Activated T-helper 1 cell treated with anti-CD3 and anti-CD28 coated beads, Interleukin-12 subunit alpha, Interleukin-12 subunit beta, Interleukin-2, Interleukin-4 antibody, amounts not matched to agents 30 ng/mL and 10 ng/mL and 1 ng/mL, durations not matched to agents 14 hours and 24 hours and 36 hours (primary cell): Measurements from ENCODE around the gene FAM98A. TPM values are rescaled to one million over a fixed set of nuclear protein-coding genes. Genes with fewer than 3 reads are reported as not detected.

Source experiments
- DNase-seq: peaks from one replicate; pipeline ENCODE4 v3.0.0; 2021; ENCODE audit warnings: low spot score
- H3K27ac Mint-ChIP-seq: one replicate; pipeline ENCODE4 v1.8.0; 2021; ENCODE audit warnings: mild to moderate bottlenecking, mixed read lengths
- H3K27me3 Mint-ChIP-seq: one replicate; pipeline ENCODE4 v1.8.0; 2022; ENCODE audit warnings: mild to moderate bottlenecking, moderate library complexity, mixed read lengths; ENCODE audit not compliant: insufficient read depth
- H3K36me3 Mint-ChIP-seq: one replicate; pipeline ENCODE4 v1.8.0; 2021; ENCODE audit warnings: low read depth, mixed read lengths
- H3K4me1 Mint-ChIP-seq: one replicate; pipeline ENCODE4 v1.8.0; 2021; ENCODE audit warnings: low read depth, mixed read lengths
- H3K4me3 Mint-ChIP-seq: one replicate; pipeline ENCODE4 v1.8.0; 2021; ENCODE audit warnings: mild to moderate bottlenecking, moderate library complexity, mixed read lengths
- H3K9me3 Mint-ChIP-seq: one replicate; pipeline ENCODE4 v1.8.0; 2021; ENCODE audit warnings: mixed read lengths
- intact Hi-C: fragments of 100-400 bp; cut with micrococcal nuclease; formaldehyde crosslinking; loops from one replicate; pipeline ENCODE4 v1.15.1; 2024
- total RNA-seq: library from RNA; stranded (reverse); gene quantifications from 2 replicates; pipeline ENCODE4 v1.2.3, GENCODE V29; 2022

The FAM98A gene
- total RNA-seq, 1 donor from 2014 or later: 58.1 TPM

DNA sequence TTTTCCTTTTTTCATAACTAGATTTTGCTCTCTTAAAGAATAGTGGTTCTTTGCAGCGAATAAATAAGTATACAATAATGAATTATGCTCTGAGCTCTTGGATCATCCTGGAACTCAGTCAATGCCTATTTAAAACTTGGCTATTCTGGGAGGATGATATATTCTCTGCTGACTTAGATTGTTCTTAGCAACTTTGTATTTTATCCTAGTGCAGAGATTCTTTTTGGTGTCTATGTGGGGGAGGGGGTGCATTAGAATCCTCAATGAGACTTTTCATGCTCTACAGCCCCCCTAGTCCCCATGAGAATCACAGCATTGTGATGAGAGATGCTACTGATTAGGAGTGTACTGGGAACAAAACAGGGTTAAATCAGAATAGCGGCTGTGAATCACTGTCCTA, 8.8 kb upstream of the FAM98A start:
- intact Hi-C loops: no loop called here
- no peak overlapping the region for H3K27ac Mint-ChIP-seq

GRCh38 chr2:33607251-33607721, 8.2 kb upstream of the FAM98A start:
- DNase-seq: no peak
- intact Hi-C loops: no loop called here
- Mint-ChIP-seq H3K36me3 (no peaks in the 10 kb centered on the region), H3K27me3 (no peaks in the 10 kb centered on the region), H3K9me3 (no peaks in the 10 kb centered on the region), H3K4me3 (no peak overlapping the region), H3K4me1 (no peaks in the 10 kb centered on the region), H3K27ac (no peak overlapping the region)

More for the DNA sequence above, 8.8 kb upstream of the FAM98A start:
- no peaks in the 10 kb centered on the region for H3K36me3 Mint-ChIP-seq
- no peaks in the 10 kb centered on the region for H3K27me3 Mint-ChIP-seq
- H3K4me3 Mint-ChIP-seq: no peak overlapping the region
- no peaks in the 10 kb centered on the region for H3K9me3 Mint-ChIP-seq
- no peaks in the 10 kb centered on the region for H3K4me1 Mint-ChIP-seq
- no peak for DNase-seq

- Mint-ChIP-seq H3K4me1 (no peaks in the 10 kb centered on the region), H3K9me3 (no peaks in the 10 kb centered on the region), H3K36me3 (no peaks in the 10 kb centered on the region), H3K27me3 (no peaks in the 10 kb centered on the region), H3K27ac (no peak overlapping the region), H3K4me3 (no peak overlapping the region)
- intact Hi-C loops: no loop called here
- no peak for DNase-seq
Observed at GRCh38 chr2:33606622-33607021, 7.5 kb upstream of the FAM98A start.

DNA sequence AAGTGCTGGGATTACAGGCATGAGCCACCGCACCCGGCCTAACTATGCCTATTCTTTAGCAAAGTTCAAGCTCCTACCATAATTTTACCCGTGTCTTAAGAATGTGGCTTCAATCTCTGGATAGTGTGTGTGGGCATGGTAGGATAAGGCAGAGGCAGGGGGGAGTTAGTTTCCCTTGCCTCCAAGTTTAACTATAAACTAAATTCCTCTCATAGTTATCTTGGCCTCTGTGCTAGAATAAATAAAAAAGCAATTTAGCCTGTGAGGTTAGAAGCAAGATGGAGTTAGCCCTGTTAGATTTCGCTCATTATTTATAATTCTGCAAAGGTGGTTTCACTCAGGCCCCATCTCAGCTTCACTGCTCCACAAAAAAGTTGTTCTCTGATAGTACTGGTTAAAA, 7.0 kb upstream of the FAM98A start:
- DNase-seq: no peak
- Mint-ChIP-seq H3K9me3 (no peaks in the 10 kb centered on the region), H3K4me1 (no peaks in the 10 kb centered on the region), H3K27me3 (no peaks in the 10 kb centered on the region), H3K4me3 (no peak overlapping the region), H3K27ac (no peak overlapping the region), H3K36me3 (no peaks in the 10 kb centered on the region)
- intact Hi-C loops: no loop called here

- intact Hi-C loops: no loop called here
- no peak overlapping the region for H3K27ac Mint-ChIP-seq
- H3K4me3 Mint-ChIP-seq: no peak overlapping the region
- no peak for DNase-seq
- no peaks in the 10 kb centered on the region for H3K9me3 Mint-ChIP-seq
- no peaks in the 10 kb centered on the region for H3K36me3 Mint-ChIP-seq
- H3K4me1 Mint-ChIP-seq: peaks cover 1% of the 10 kb centered on the region
- no peaks in the 10 kb centered on the region for H3K27me3 Mint-ChIP-seq
Observed at GRCh38 chr2:33605056-33605455, 6.0 kb upstream of the FAM98A start.

- H3K9me3 Mint-ChIP-seq: no peaks in the 10 kb centered on the region
- no peak overlapping the region for H3K4me3 Mint-ChIP-seq
- no peaks in the 10 kb centered on the region for H3K27me3 Mint-ChIP-seq
- peaks cover 1% of the 10 kb centered on the region for H3K36me3 Mint-ChIP-seq
- intact Hi-C loops: no loop called here
- DNase-seq: no peak
- peaks cover 11% of the 10 kb centered on the region for H3K4me1 Mint-ChIP-seq
- no peak overlapping the region for H3K27ac Mint-ChIP-seq
Observed at GRCh38 chr2:33603416-33603815, 4.3 kb upstream of the FAM98A start.

- Mint-ChIP-seq H3K4me3 (no peak overlapping the region), H3K36me3 (peaks cover 3% of the 10 kb centered on the region), H3K27me3 (no peaks in the 10 kb centered on the region), H3K27ac (no peak overlapping the region), H3K4me1 (peaks cover 18% of the 10 kb centered on the region), H3K9me3 (no peaks in the 10 kb centered on the region)
- DNase-seq: no peak
- intact Hi-C loops: no loop called here
Observed at GRCh38 chr2:33602201-33602830, 3.2 kb upstream of the FAM98A start.

DNA sequence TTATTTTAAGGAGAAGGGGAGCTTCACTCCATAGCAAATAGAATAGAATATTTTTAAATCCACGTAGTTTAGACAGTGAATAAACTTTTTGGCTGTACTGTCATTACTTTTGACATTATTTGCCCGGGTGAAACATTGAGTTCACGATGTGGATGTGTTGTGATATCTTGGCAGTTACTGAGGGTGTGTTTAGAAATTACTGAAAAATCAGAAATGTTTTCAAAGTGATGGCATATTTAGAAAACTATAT, 769 bp upstream of the FAM98A start:
- intact Hi-C loops: loop anchor here (1.0 to 10.0 kb wide), 9 partner anchors 103 to 1537 kb away; partner anchors contain the start of genes BIRC6, LTBP1, SLC30A6 and SPAST
- Mint-ChIP-seq H3K9me3 (no peaks in the 10 kb centered on the region), H3K27ac (peak overlapping the region; percentile 94), H3K36me3 (peaks cover 7% of the 10 kb centered on the region), H3K4me1 (peaks cover 32% of the 10 kb centered on the region), H3K4me3 (peak overlapping the region; percentile 90), H3K27me3 (no peaks in the 10 kb centered on the region)
- no peak for DNase-seq

- Mint-ChIP-seq H3K36me3 (peaks cover 14% of the 10 kb centered on the region), H3K27me3 (no peaks in the 10 kb centered on the region), H3K4me1 (peaks cover 35% of the 10 kb centered on the region), H3K4me3 (peak overlapping the region; percentile 90), H3K27ac (peak overlapping the region; percentile 94), H3K9me3 (no peaks in the 10 kb centered on the region)
- intact Hi-C loops: loop anchor here (1.0 to 10.0 kb wide), 10 partner anchors 15 to 1535 kb away; partner anchors contain the start of genes BIRC6, LTBP1, SLC30A6 and SPAST
- DNase-seq: peak; percentile 44
Observed at GRCh38 chr2:33598561-33599174, 431 bp downstream of the FAM98A start.

DNA sequence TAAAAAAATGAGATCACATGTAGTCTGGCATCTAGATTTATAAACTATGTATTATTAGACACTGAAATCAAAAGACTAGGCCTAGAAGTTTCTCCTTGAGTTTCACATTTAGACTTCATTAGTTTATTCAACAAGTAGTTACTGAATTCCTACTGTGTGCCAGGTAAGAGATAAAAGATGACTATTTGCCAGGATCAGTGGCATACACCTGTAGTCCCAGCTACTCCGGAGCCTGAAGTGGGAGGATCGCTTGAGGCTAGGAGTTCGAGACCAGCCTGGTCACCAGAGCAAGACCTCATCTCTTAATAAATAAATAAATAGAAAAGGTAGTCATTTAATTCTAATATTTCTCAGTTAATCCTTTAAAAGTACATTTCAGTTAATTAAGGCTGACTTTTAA, 2.1 kb downstream of the FAM98A start:
- no peak for DNase-seq
- no peaks in the 10 kb centered on the region for H3K9me3 Mint-ChIP-seq
- H3K36me3 Mint-ChIP-seq: peaks cover 27% of the 10 kb centered on the region
- peak overlapping the region; percentile 45 for H3K4me3 Mint-ChIP-seq
- intact Hi-C loops: loop anchor here (10.0 kb wide), 2 partner anchors 842 to 1242 kb away; partner anchors contain the start of gene BIRC6
- no peak overlapping the region for H3K27ac Mint-ChIP-seq
- H3K4me1 Mint-ChIP-seq: peaks cover 40% of the 10 kb centered on the region
- no peaks in the 10 kb centered on the region for H3K27me3 Mint-ChIP-seq

GRCh38 chr2:33595385-33595784, 3.7 kb downstream of the FAM98A start:
- Mint-ChIP-seq H3K36me3 (peaks cover 33% of the 10 kb centered on the region), H3K9me3 (no peaks in the 10 kb centered on the region), H3K27ac (no peak overlapping the region), H3K27me3 (no peaks in the 10 kb centered on the region), H3K4me3 (no peak overlapping the region), H3K4me1 (peaks cover 40% of the 10 kb centered on the region)
- DNase-seq: no peak
- intact Hi-C loops: loop anchor here (10.0 kb wide), 2 partner anchors 841 to 1241 kb away; partner anchors contain the start of gene BIRC6

DNA sequence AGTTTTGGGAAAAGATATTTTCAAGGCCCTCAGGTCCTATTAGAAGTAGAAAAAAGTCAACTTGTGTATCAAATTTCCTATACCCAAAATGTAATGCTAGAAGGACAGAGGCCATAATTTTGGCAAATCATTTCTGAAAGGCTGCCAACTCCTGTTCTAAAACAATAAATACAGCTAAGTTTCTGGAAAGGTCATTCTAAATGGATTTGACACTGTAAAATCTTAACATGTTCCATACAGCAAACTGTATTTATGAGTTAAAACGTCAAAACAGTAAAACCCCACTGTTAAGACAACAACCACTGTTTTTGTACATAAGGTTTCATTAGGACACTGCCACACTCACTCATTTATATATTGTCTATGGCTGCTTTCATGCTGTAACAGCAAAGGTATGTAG, 9.7 kb downstream of the FAM98A start:
- no peaks in the 10 kb centered on the region for H3K9me3 Mint-ChIP-seq
- H3K4me3 Mint-ChIP-seq: no peak overlapping the region
- DNase-seq: no peak
- H3K27me3 Mint-ChIP-seq: no peaks in the 10 kb centered on the region
- intact Hi-C loops: no loop called here
- no peak overlapping the region for H3K27ac Mint-ChIP-seq
- peaks cover 5% of the 10 kb centered on the region for H3K4me1 Mint-ChIP-seq
- H3K36me3 Mint-ChIP-seq: peaks cover 48% of the 10 kb centered on the region

DNA sequence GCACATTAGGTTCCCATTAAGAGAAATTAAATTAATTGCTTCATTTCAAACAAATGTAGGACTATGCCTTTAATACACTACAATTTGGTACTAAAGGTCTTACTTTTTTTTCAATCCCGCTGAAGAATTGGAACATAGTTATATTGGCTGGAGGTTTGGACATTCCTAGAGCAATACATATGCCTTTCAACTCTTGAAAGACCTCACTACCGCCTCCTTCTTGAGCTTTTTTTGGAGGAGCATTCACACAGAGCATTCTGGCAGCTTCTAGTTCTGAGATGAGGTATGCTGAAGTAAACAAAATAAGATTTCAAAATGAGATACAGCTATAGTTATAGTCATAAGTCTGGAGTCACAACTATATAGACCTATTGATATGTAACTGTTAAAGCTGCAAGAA, 10.9 kb downstream of the FAM98A start:
- intact Hi-C loops: no loop called here
- DNase-seq: no peak
- Mint-ChIP-seq H3K4me3 (no peak overlapping the region), H3K36me3 (peaks cover 42% of the 10 kb centered on the region), H3K9me3 (no peaks in the 10 kb centered on the region), H3K4me1 (peaks cover 1% of the 10 kb centered on the region), H3K27ac (no peak overlapping the region), H3K27me3 (no peaks in the 10 kb centered on the region)
